Measurements from ENCODE around the gene DCP1B.

DCP1B gene

DNA sequence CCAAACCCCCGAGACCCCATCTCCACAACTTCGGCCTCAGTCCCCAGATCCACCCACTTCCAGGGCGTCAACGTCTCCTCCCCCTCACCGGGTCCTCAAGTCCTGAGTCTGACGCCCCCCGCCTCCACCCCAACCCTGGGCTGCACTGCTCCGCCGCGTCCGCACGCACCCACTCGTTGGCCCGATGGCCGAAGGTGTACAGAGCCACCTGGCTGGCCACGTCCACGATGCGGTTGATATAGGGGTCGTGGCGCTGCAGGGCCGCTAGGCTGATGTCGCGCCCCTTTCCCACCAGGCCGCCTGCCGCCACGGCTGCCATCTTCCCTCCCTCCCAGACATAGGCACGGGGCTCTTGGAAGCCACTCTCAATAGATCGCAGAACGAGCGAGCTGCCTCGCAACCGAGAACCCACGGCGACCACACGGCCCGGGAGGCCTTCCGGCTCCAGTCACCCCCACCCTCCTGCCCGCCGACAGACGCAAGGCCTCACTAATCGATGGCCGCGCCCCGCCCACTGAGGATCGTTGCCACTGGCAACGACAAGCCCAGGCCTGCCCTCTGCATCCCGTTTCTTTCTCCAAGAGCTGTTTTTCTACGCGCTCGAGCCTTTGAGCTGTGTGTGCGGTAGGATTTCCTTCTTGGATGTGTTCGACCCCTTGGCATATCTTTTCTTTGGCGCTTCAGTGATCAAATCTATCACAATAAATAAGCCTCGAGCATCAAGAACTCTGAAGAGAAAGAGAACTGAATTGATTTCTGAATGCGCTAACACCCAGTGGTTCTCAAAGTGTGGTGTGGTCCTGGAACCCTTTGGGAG lies at the start of gene DCP1B:
DCP1B (minus strand) TSS at position 345 of the 817 bp plus-strand sequence; CDS start at position 319, 26 bp downstream.
- Histone ChIP-seq H3K9me3 (ENCODE audit: low read length) (no peaks in the 10 kb centered on the region), H3K36me3 (ENCODE audit: insufficient read depth, low read length) (no peaks in the 10 kb centered on the region), H3K4me3 (ENCODE audit: low read depth in 1 of 2, low read length in 2 of 2) (peak within 1 kb of the TSS; percentile 91 to 97), H3K27ac (ENCODE audit: low read depth, low read length) (peak within 1 kb of the TSS; percentile 97), H3K27me3 (ENCODE audit: control insufficient read depth in 1 of 2, insufficient read depth in 2 of 2, low read length in 2 of 2) (no peaks in the 10 kb centered on the region), H3K9ac (ENCODE audit: low read length) (peak within 1 kb of the TSS; percentile 97), H3K4me1 (ENCODE audit: insufficient read depth, low read length) (peaks cover 37% of the 10 kb centered on the region)

DNA sequence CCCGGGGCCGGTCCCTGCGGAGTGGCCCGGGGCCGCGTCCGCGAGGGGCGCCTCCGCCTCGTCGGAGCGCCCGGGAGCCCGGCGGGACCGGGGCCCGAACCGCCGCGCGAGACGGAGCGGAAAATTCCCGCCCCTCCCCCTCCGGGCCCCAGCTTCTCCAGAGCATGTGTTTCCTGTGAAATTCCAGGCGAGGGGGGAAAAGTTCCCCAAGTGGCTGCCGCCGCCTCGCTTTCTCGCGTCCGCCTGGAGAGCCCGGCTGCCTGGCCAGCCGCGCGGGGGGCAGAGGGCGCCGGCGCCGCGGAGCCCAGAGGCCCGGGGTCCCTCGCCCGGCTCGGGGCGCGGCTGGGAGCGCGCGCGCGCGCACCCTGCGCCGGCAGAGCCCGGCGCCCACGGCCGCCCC lies 49.4 kb upstream of the DCP1B start:
- H3K9me3 ChIP-seq (ENCODE audit: low read length): no peaks in the 10 kb centered on the region
- H3K9ac ChIP-seq (ENCODE audit: low read length): no peak overlapping the region
- H3K4me1 ChIP-seq (ENCODE audit: insufficient read depth, low read length): peaks cover 18% of the 10 kb centered on the region
- H3K36me3 ChIP-seq (ENCODE audit: insufficient read depth, low read length): peaks cover 6% of the 10 kb centered on the region
- H3K4me3 ChIP-seq (ENCODE audit: low read depth in 1 of 2, low read length in 2 of 2): peak overlapping the region; percentile 78 to 80
- H3K27ac ChIP-seq (ENCODE audit: low read depth, low read length): peak overlapping the region; percentile 85
- no peaks in the 10 kb centered on the region for H3K27me3 ChIP-seq (ENCODE audit: control insufficient read depth in 1 of 2, insufficient read depth in 2 of 2, low read length in 2 of 2)

DNA sequence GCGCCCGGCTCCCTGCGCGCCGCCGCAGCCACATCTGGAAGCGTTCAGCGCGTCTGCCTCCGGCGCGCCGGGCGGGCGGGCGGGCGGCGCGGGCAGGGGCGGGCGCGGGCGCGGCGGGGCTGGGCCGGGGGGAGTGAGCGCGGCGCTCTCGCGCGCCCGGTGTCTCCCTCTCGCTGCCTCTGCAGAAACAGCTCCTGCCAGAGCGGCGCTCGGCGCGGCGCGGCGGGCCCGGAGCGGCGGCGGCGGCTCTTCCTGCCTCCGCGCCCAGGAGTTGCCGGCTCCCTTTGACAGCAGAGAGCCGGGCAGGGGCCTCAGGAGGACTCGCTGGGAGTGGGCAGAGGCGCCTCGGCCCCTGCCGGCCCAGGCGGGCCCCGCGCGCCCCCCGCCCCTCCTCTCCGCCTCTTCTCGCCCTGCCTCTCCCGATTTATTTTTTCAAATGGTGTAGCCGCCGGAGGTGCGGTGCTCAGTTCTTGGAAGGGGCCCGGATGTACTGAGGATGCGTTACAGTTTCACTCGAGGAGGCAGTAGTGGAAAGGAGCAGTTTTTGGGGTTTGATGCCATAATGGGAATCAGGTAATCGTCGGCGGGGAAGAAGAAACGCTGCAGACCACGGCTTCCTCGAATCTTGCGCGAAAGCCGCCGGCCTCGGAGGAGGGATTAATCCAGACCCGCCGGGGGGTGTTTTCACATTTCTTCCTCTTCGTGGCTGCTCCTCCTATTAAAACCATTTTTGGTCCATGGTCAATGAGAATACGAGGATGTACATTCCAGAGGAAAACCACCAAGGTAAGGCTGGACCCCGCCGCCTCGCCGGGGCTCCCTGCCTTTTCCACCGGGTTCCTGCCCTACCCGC lies 48.8 kb upstream of the DCP1B start, which contains the start of gene CACNA1C:
CACNA1C (plus strand) TSS at position 162 of the 853 bp plus-strand sequence; CDS start at position 738, 576 bp downstream.
- Histone ChIP-seq H3K27me3 (ENCODE audit: control insufficient read depth in 1 of 2, insufficient read depth in 2 of 2, low read length in 2 of 2) (no peaks in the 10 kb centered on the region), H3K27ac (ENCODE audit: low read depth, low read length) (peak within 1 kb of the TSS; percentile 85), H3K9ac (ENCODE audit: low read length) (peak within 1 kb of the TSS; percentile 86), H3K9me3 (ENCODE audit: low read length) (no peaks in the 10 kb centered on the region), H3K36me3 (ENCODE audit: insufficient read depth, low read length) (peaks cover under 1% of the 10 kb centered on the region), H3K4me3 (ENCODE audit: low read depth in 1 of 2, low read length in 2 of 2) (peak within 1 kb of the TSS; percentile 78 to 80), H3K4me1 (ENCODE audit: insufficient read depth, low read length) (peaks cover 15% of the 10 kb centered on the region)

DNA sequence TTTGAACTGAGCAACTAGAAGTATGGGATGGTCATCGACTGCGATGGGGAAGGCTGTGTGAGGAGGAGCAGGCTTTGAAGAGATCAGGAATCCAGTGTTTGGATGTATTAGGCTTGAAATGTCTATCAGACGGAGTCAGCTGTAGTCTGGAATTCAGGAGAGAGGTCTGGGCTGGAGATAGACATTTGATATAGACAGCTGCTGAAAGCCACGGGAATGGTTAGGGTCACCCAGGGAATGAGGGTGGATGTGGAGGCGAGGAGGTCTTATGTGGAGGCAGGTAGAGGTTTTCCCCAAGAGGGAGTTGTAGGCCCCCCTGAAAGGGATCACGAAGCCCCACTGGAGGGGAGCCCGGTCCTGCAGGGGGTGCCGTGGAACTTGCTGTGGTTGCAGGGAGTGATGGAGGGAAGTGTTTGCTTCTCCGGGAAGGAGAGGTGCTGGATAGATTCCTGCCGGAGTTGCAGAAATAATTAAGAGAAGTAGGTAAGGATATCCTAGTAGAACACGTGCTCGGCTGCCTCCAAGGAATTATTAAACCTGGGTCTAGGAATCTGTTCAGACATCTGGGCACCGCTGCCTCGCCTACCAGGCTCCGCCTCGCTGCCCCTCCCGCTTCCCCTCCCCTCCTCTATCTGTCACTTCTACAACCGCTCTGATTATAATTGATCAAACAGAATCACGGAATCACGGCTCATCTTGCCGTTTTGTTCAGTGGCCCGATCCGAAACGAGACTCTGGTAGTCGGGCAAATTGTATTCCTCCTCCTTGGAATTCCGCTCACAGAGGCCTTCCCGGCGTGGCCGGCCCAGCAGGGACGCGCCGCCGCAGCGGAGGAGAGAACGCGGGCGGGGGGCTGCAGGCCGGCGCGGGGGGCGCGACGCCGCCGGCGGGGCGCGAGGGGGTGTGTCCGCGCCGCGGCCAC lies 47.7 kb upstream of the DCP1B start:
- H3K27ac ChIP-seq (ENCODE audit: low read depth, low read length): peak overlapping the region; percentile 4
- H3K4me3 ChIP-seq (ENCODE audit: low read depth in 1 of 2, low read length in 2 of 2): peak overlapping the region; percentile 40 to 78
- H3K27me3 ChIP-seq (ENCODE audit: control insufficient read depth in 1 of 2, insufficient read depth in 2 of 2, low read length in 2 of 2): no peaks in the 10 kb centered on the region

DNA sequence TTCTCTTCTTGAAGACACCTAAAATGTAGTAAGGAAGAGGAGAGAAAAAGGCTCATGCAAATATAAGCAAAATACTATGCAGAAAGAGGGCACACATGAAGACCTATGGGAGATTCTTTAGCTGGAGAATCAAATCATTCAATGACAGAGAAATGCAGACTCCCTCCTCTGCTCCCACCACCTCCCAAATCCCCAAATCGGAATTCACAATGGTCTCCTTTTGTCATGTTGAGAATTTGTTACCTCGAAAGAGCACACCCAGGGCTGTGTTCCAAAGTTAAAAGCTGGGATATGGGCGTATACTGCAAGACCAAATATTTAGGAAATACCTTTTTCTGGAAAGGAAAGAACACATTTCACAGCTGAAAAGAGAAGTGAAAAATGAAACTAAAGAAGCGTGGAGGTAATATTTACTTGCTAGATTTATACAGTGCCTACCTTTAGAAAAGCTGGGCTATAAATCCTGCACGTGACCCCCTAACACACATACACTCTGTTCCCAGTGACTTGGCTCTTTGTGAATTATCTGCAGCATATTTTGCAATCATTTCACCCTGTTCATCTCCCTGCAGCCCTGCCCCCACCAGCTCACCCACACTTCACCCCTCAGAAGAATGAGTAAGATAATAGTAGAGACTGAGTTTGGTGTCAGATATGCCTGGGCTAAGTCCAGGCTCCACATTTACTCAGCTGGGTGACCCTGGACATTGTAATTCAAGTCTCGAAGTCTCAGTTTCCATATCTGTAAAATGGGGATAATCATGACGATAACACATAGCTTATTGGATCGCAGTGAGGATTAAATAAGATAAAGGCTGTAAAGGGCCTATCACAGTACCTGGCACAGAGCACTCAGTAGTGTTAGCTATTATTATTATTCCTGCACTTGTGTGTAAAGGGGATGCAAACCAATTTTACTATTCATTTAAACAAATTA lies 45.6 kb upstream of the DCP1B start:
- Histone ChIP-seq H3K36me3 (ENCODE audit: insufficient read depth, low read length) (no peaks in the 10 kb centered on the region), H3K9me3 (ENCODE audit: low read length) (no peaks in the 10 kb centered on the region), H3K4me1 (ENCODE audit: insufficient read depth, low read length) (peaks cover 6% of the 10 kb centered on the region), H3K9ac (ENCODE audit: low read length) (no peak overlapping the region), H3K4me3 (ENCODE audit: low read depth in 1 of 2, low read length in 2 of 2) (no peak overlapping the region), H3K27ac (ENCODE audit: low read depth, low read length) (no peak overlapping the region), H3K27me3 (ENCODE audit: control insufficient read depth in 1 of 2, insufficient read depth in 2 of 2, low read length in 2 of 2) (no peaks in the 10 kb centered on the region)

More for the DNA sequence above, 47.7 kb upstream of the DCP1B start:
- peak overlapping the region; percentile 17 for H3K9ac ChIP-seq (ENCODE audit: low read length)
- no peaks in the 10 kb centered on the region for H3K36me3 ChIP-seq (ENCODE audit: insufficient read depth, low read length)
- peaks cover 12% of the 10 kb centered on the region for H3K4me1 ChIP-seq (ENCODE audit: insufficient read depth, low read length)
- no peaks in the 10 kb centered on the region for H3K9me3 ChIP-seq (ENCODE audit: low read length)

DNA sequence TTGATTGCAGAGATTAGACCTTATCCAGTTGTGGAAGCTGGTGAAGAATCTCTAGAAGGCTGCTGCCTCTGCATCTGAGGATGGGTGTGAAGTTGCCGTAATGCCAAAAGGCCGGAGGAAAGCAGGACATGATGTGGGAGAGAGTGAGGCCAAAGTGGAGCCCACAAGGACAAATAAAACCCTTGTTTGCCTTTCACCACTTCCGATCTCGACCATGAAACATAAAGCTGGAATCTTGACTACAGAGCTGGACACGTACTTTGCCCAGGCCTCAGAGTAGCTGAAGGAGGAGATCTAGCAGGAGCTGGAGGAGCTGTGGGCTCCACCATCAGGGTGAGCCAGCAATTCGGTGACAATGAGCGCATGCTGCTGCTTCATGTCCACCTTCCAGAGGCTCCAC lies 43.5 kb upstream of the DCP1B start:
- no peaks in the 10 kb centered on the region for H3K36me3 ChIP-seq (ENCODE audit: insufficient read depth, low read length)
- H3K4me3 ChIP-seq (ENCODE audit: low read depth in 1 of 2, low read length in 2 of 2): no peak overlapping the region
- no peak overlapping the region for H3K27ac ChIP-seq (ENCODE audit: low read depth, low read length)
- peaks cover 6% of the 10 kb centered on the region for H3K4me1 ChIP-seq (ENCODE audit: insufficient read depth, low read length)
- H3K9me3 ChIP-seq (ENCODE audit: low read length): no peaks in the 10 kb centered on the region
- H3K27me3 ChIP-seq (ENCODE audit: control insufficient read depth in 1 of 2, insufficient read depth in 2 of 2, low read length in 2 of 2): no peaks in the 10 kb centered on the region
- no peak overlapping the region for H3K9ac ChIP-seq (ENCODE audit: low read length)

DNA sequence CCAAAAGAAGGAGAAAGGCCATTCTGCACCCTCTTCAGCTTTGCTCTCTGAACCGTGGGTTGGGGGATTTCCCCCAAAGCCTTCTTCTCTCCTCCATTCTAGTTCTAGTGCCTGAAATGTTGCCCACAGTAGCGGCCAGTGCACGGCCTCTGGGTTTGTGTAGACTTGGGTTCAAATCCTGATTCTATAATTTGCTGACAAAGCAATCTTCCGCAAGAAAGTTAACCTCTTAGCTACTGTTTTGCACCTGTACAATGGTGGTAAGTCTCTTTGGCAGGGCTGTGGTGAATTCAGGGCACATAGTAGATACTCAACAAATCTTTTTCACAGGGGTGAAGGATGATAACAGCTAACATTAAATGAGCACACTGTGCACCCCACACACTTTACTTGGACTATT lies 42.7 kb upstream of the DCP1B start:
- Histone ChIP-seq H3K27ac (ENCODE audit: low read depth, low read length) (no peak overlapping the region), H3K4me3 (ENCODE audit: low read depth in 1 of 2, low read length in 2 of 2) (no peak overlapping the region), H3K9ac (ENCODE audit: low read length) (no peak overlapping the region), H3K27me3 (ENCODE audit: control insufficient read depth in 1 of 2, insufficient read depth in 2 of 2, low read length in 2 of 2) (no peaks in the 10 kb centered on the region), H3K36me3 (ENCODE audit: insufficient read depth, low read length) (no peaks in the 10 kb centered on the region), H3K4me1 (ENCODE audit: insufficient read depth, low read length) (peaks cover 5% of the 10 kb centered on the region), H3K9me3 (ENCODE audit: low read length) (no peaks in the 10 kb centered on the region)

DNA sequence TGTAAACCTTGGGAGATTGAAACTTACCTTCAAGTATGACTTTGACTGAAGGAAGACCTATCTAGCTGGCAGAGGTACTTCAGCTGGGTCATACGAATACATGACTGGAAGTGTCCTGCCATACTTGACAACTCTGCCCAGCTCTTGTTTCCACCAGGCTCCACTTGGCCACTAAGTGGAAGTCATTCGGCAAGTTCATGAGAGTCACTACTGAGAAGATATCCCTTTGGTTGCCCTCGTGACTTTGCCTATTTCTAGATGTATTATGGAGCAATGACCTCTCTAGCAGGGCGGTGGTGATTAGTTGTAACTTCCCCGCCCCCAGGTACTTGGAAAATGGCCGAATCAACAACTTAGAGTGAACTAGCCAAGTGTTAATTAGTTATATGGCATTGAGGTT lies 39.9 kb upstream of the DCP1B start:
- Histone ChIP-seq H3K4me1 (ENCODE audit: insufficient read depth, low read length) (peaks cover 6% of the 10 kb centered on the region), H3K27ac (ENCODE audit: low read depth, low read length) (no peak overlapping the region), H3K27me3 (ENCODE audit: control insufficient read depth in 1 of 2, insufficient read depth in 2 of 2, low read length in 2 of 2) (no peaks in the 10 kb centered on the region), H3K36me3 (ENCODE audit: insufficient read depth, low read length) (no peaks in the 10 kb centered on the region), H3K9me3 (ENCODE audit: low read length) (no peaks in the 10 kb centered on the region), H3K9ac (ENCODE audit: low read length) (no peak overlapping the region), H3K4me3 (ENCODE audit: low read depth in 1 of 2, low read length in 2 of 2) (no peak overlapping the region)

DNA sequence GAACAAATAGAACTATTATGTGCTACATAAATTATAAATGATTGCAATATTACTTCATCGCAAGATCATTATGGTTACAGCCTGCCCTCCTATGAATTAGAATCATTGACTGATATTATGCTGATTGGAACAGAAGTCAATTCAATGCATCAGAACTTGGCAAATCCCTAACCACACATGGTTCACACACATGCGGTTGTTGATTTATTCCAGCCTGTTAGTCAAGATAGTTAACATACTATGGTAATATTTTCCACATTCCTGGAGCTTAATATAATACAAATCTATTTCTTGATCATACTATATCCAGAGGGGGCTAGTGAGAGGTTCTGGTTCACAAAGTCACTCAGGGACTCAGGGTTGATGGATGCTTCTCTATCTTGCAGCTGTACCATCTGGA lies 38.8 kb upstream of the DCP1B start:
- Histone ChIP-seq H3K36me3 (ENCODE audit: insufficient read depth, low read length) (no peaks in the 10 kb centered on the region), H3K9ac (ENCODE audit: low read length) (no peak overlapping the region), H3K9me3 (ENCODE audit: low read length) (no peaks in the 10 kb centered on the region), H3K4me3 (ENCODE audit: low read depth in 1 of 2, low read length in 2 of 2) (no peak overlapping the region), H3K27ac (ENCODE audit: low read depth, low read length) (no peak overlapping the region), H3K27me3 (ENCODE audit: control insufficient read depth in 1 of 2, insufficient read depth in 2 of 2, low read length in 2 of 2) (no peaks in the 10 kb centered on the region), H3K4me1 (ENCODE audit: insufficient read depth, low read length) (peaks cover 15% of the 10 kb centered on the region)

DNA sequence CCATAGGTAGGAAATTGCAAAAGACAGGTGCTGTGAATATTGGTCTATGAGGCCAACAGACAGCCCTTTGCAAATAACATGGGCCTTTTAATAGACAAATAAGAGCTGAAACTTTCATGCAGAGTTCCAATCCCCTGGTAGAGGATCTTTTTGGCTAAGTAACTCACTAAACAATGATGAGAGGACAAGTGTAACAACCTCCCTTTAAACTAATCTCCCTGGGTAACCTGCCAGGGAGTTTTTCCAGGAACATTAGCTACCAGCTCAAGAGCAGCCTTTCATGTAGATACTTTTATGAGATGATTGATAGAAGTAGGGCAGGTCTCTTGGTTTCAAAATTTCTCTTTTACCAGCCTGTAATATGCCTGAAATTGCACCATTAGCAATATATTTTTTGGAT lies 34.8 kb upstream of the DCP1B start:
- no peak overlapping the region for H3K27ac ChIP-seq (ENCODE audit: low read depth, low read length)

More for the DNA sequence above, 34.8 kb upstream of the DCP1B start:
- H3K27me3 ChIP-seq (ENCODE audit: control insufficient read depth in 1 of 2, insufficient read depth in 2 of 2, low read length in 2 of 2): no peaks in the 10 kb centered on the region
- no peaks in the 10 kb centered on the region for H3K36me3 ChIP-seq (ENCODE audit: insufficient read depth, low read length)
- no peak overlapping the region for H3K9ac ChIP-seq (ENCODE audit: low read length)
- H3K4me3 ChIP-seq (ENCODE audit: low read depth in 1 of 2, low read length in 2 of 2): no peak overlapping the region
- H3K9me3 ChIP-seq (ENCODE audit: low read length): no peaks in the 10 kb centered on the region
- H3K4me1 ChIP-seq (ENCODE audit: insufficient read depth, low read length): peaks cover 36% of the 10 kb centered on the region
